Measurements from ENCODE around the gene SGMS1.

The SGMS1 gene

DNA sequence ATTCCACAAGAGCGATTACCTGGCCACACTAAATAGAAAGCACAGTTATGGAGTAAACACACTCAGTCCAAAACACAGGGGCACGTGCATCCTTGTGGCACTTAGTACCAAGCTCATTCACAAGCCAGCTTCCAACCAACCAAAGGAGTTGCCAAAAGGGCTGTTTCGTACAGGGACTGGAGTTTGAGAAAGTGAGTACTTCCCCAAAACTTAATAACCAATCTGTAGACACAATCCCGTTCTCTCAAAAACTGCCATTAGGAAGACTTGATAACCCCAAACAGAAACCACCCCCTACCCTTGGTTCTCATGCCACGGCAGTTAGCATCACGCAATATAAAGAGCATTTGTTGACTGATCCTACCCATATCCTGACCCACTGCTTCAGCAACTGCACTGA, 206.3 kb downstream of the SGMS1 start:
- H3K79me1 ChIP-seq (replicated peaks; ENCODE audit: low read length, poor library complexity, severe bottlenecking), result peaks cover 21% of the 10 kb centered on the region

DNA sequence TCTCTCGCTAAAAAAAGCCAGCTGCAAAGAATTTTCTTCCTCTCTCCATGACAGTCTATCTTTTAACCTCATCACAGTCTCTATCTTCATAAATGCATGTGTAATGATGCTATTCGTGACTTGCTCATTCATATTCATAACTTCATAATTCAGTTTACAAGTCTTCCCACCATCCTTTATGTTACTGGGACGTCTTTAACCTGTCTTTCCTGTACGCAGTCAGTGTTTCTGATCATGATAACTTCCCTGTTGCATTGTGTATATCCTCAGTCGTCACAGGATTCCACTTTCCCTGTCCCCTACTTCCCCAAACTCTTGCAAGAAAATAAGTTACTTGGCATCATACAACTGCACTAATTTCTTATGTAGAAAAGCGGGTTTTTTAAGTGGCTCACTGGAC, 206.9 kb downstream of the SGMS1 start:
- Histone ChIP-seq H3K79me1 (replicated peaks; ENCODE audit: low read length, poor library complexity, severe bottlenecking) (peaks cover 24% of the 10 kb centered on the region), H3K36me3 (ENCODE audit: control insufficient read depth in 1 of 2, insufficient read depth in 2 of 2, low read depth in 1 of 2, low read length in 2 of 2) (no peaks in the 10 kb centered on the region), H3K4me2 (ENCODE audit: low read length, poor library complexity, severe bottlenecking) (no peak overlapping the region), H3K9me3 (ENCODE audit: control insufficient read depth, low read length) (no peaks in the 10 kb centered on the region), H3K9ac (ENCODE audit: low read length) (peak overlapping the region; percentile 94), H3K23ac (ENCODE audit: low read length in 2 of 2) (no peak overlapping the region), H4K91ac (ENCODE audit: low read length) (no peak overlapping the region), H2AK5ac (ENCODE audit: low read length, severe bottlenecking) (no peak overlapping the region), H3K4me1 (ENCODE audit: control insufficient read depth, insufficient read depth, low read depth, low read length) (peaks cover under 1% of the 10 kb centered on the region), H3K4me3 (ENCODE audit: insufficient read depth in 1 of 2, low read depth in 1 of 2, low read length in 2 of 2) (peak overlapping the region in 1 of 2 experiments; percentile 95), H3K27me3 (ENCODE audit: control insufficient read depth in 1 of 2, insufficient read depth in 1 of 2, low read length in 2 of 2) (no peaks in the 10 kb centered on the region), H3K18ac (ENCODE audit: low read depth in 1 of 2, low read length in 2 of 2) (no peak overlapping the region), H3K27ac (ENCODE audit: low read length, poor library complexity, severe bottlenecking) (no peak overlapping the region), H2BK120ac (ENCODE audit: low read depth, low read length) (no peak overlapping the region), H3K14ac (ENCODE audit: low read length in 2 of 2) (no peak overlapping the region), H2BK12ac (ENCODE audit: low read length in 2 of 2) (no peak overlapping the region), H2AFZ (ENCODE audit: low read depth, low read length) (no peak overlapping the region), H3K4ac (ENCODE audit: low read depth in 1 of 2, low read length in 2 of 2) (no peak overlapping the region), H2BK15ac (ENCODE audit: low read depth, poor library complexity, severe bottlenecking) (no peak overlapping the region), H4K8ac (ENCODE audit: low read length) (no peak overlapping the region), H2BK5ac (ENCODE audit: low read depth, low read length, poor library complexity, severe bottlenecking) (no peak overlapping the region)
- 91% methylated on average over 5 of the region's 6 CpGs for WGBS
- DNase-seq, result no peak

More for the DNA sequence above, 206.3 kb downstream of the SGMS1 start:
- Histone ChIP-seq H3K36me3 (ENCODE audit: control insufficient read depth in 1 of 2, insufficient read depth in 2 of 2, low read depth in 1 of 2, low read length in 2 of 2) (no peaks in the 10 kb centered on the region), H2BK5ac (ENCODE audit: low read depth, low read length, poor library complexity, severe bottlenecking) (no peak overlapping the region), H3K27ac (ENCODE audit: low read length, poor library complexity, severe bottlenecking) (no peak overlapping the region), H3K4me1 (ENCODE audit: control insufficient read depth, insufficient read depth, low read depth, low read length) (no peaks in the 10 kb centered on the region), H2BK120ac (ENCODE audit: low read depth, low read length) (no peak overlapping the region), H2BK12ac (ENCODE audit: low read length in 2 of 2) (no peak overlapping the region), H2BK15ac (ENCODE audit: low read depth, poor library complexity, severe bottlenecking) (no peak overlapping the region), H3K9me3 (ENCODE audit: control insufficient read depth, low read length) (no peaks in the 10 kb centered on the region), H3K4me3 (ENCODE audit: insufficient read depth in 1 of 2, low read depth in 1 of 2, low read length in 2 of 2) (peak overlapping the region; percentile 74 to 95), H3K14ac (ENCODE audit: low read length in 2 of 2) (no peak overlapping the region), H2AK5ac (ENCODE audit: low read length, severe bottlenecking) (no peak overlapping the region), H3K27me3 (ENCODE audit: control insufficient read depth in 1 of 2, insufficient read depth in 1 of 2, low read length in 2 of 2) (no peaks in the 10 kb centered on the region), H3K9ac (ENCODE audit: low read length) (peak overlapping the region; percentile 94), H3K4ac (ENCODE audit: low read depth in 1 of 2, low read length in 2 of 2) (no peak overlapping the region), H4K91ac (ENCODE audit: low read length) (no peak overlapping the region), H3K18ac (ENCODE audit: low read depth in 1 of 2, low read length in 2 of 2) (no peak overlapping the region), H3K4me2 (ENCODE audit: low read length, poor library complexity, severe bottlenecking) (peak overlapping the region; percentile 89), H3K23ac (ENCODE audit: low read length in 2 of 2) (no peak overlapping the region), H4K8ac (ENCODE audit: low read length) (no peak overlapping the region), H2AFZ (ENCODE audit: low read depth, low read length) (no peak overlapping the region)
- WGBS, result 41% methylated on average over 6 of the region's 6 CpGs
- DNase-seq, result no peak

DNA sequence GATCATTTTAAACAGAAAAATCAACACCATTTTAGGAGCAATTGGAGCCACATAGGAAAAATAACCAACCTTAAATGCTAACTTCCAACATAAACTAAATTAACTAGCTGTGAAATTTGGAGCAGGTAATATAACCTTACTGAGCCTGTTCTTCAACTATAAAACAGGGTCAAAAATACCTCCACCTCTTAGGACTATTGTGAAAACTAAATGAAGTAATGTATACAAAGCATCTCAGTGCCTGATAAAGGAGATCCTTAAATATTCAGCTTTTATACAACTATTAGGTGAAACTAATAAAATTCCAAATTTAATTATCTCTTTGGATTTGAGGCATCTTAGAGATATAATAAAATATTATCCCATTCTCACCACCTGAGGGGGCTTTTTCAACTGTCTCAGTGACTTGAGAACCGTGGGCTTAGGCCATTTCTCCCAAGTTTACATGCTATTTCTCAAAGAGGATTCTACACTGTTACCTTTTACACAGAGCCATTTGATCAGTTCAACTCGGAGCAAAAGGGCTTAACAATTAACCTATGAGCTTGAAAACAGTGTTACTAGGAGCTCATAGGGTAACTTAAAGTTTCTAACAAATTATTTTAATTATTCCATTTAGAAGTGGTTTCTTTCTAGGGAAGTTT, 207.5 kb downstream of the SGMS1 start:
- Histone ChIP-seq H3K23ac (ENCODE audit: low read length in 2 of 2) (no peak overlapping the region), H4K8ac (ENCODE audit: low read length) (no peak overlapping the region), H3K4me3 (ENCODE audit: insufficient read depth in 1 of 2, low read depth in 1 of 2, low read length in 2 of 2) (peak overlapping the region in 1 of 2 experiments; percentile 95), H2BK12ac (ENCODE audit: low read length in 2 of 2) (no peak overlapping the region), H3K27ac (ENCODE audit: low read length, poor library complexity, severe bottlenecking) (no peak overlapping the region), H3K36me3 (ENCODE audit: control insufficient read depth in 1 of 2, insufficient read depth in 2 of 2, low read depth in 1 of 2, low read length in 2 of 2) (no peaks in the 10 kb centered on the region), H3K27me3 (ENCODE audit: control insufficient read depth in 1 of 2, insufficient read depth in 1 of 2, low read length in 2 of 2) (no peaks in the 10 kb centered on the region), H3K9ac (ENCODE audit: low read length) (peak overlapping the region; percentile 94), H2AFZ (ENCODE audit: low read depth, low read length) (no peak overlapping the region), H2BK5ac (ENCODE audit: low read depth, low read length, poor library complexity, severe bottlenecking) (no peak overlapping the region), H3K4me1 (ENCODE audit: control insufficient read depth, insufficient read depth, low read depth, low read length) (peaks cover 1% of the 10 kb centered on the region), H2AK5ac (ENCODE audit: low read length, severe bottlenecking) (no peak overlapping the region), H3K79me1 (replicated peaks; ENCODE audit: low read length, poor library complexity, severe bottlenecking) (peaks cover 28% of the 10 kb centered on the region), H2BK15ac (ENCODE audit: low read depth, poor library complexity, severe bottlenecking) (no peak overlapping the region), H3K4ac (ENCODE audit: low read depth in 1 of 2, low read length in 2 of 2) (no peak overlapping the region), H4K91ac (ENCODE audit: low read length) (no peak overlapping the region), H3K4me2 (ENCODE audit: low read length, poor library complexity, severe bottlenecking) (no peak overlapping the region), H3K18ac (ENCODE audit: low read depth in 1 of 2, low read length in 2 of 2) (no peak overlapping the region), H3K14ac (ENCODE audit: low read length in 2 of 2) (no peak overlapping the region), H3K9me3 (ENCODE audit: control insufficient read depth, low read length) (no peaks in the 10 kb centered on the region), H2BK120ac (ENCODE audit: low read depth, low read length) (no peak overlapping the region)
- WGBS, result 81% methylated on average over 1 of the region's 2 CpGs
- no peak for DNase-seq

DNA sequence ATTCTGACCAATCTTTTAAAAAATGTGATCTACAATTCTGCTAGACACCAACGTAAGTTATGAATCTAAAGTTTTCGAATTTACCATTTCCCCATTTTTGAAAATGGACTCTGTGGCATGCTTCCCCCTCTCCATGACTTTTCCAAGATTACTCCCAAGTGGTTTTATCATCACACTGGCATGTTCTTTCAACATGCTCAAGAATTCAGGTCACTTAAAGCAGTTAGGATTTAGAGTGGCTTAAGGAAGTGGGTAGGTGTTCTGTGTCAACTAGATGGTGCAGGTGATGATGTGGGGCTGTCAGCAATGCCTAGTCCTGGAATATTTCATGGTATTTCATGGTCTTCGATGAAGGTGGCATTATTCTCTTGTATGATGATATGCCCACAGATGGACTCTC, 208.5 kb downstream of the SGMS1 start:
- Histone ChIP-seq H3K14ac (ENCODE audit: low read length in 2 of 2) (no peak overlapping the region), H4K8ac (ENCODE audit: low read length) (no peak overlapping the region), H3K4me1 (ENCODE audit: control insufficient read depth, insufficient read depth, low read depth, low read length) (peaks cover 4% of the 10 kb centered on the region), H3K4ac (ENCODE audit: low read depth in 1 of 2, low read length in 2 of 2) (no peak overlapping the region), H3K36me3 (ENCODE audit: control insufficient read depth in 1 of 2, insufficient read depth in 2 of 2, low read depth in 1 of 2, low read length in 2 of 2) (no peaks in the 10 kb centered on the region), H3K4me3 (ENCODE audit: insufficient read depth in 1 of 2, low read depth in 1 of 2, low read length in 2 of 2) (no peak overlapping the region), H2BK12ac (ENCODE audit: low read length in 2 of 2) (no peak overlapping the region), H3K23ac (ENCODE audit: low read length in 2 of 2) (peak overlapping the region in 1 of 2 experiments; percentile 59), H3K9ac (ENCODE audit: low read length) (no peak overlapping the region), H3K9me3 (ENCODE audit: control insufficient read depth, low read length) (no peaks in the 10 kb centered on the region), H3K18ac (ENCODE audit: low read depth in 1 of 2, low read length in 2 of 2) (no peak overlapping the region), H2BK120ac (ENCODE audit: low read depth, low read length) (no peak overlapping the region), H3K4me2 (ENCODE audit: low read length, poor library complexity, severe bottlenecking) (no peak overlapping the region), H3K79me1 (replicated peaks; ENCODE audit: low read length, poor library complexity, severe bottlenecking) (peaks cover 27% of the 10 kb centered on the region), H2BK15ac (ENCODE audit: low read depth, poor library complexity, severe bottlenecking) (no peak overlapping the region), H2AK5ac (ENCODE audit: low read length, severe bottlenecking) (no peak overlapping the region), H2BK5ac (ENCODE audit: low read depth, low read length, poor library complexity, severe bottlenecking) (no peak overlapping the region), H3K27ac (ENCODE audit: low read length, poor library complexity, severe bottlenecking) (no peak overlapping the region), H2AFZ (ENCODE audit: low read depth, low read length) (no peak overlapping the region), H4K91ac (ENCODE audit: low read length) (no peak overlapping the region), H3K27me3 (ENCODE audit: control insufficient read depth in 1 of 2, insufficient read depth in 1 of 2, low read length in 2 of 2) (no peaks in the 10 kb centered on the region)
- WGBS, result 100% methylated on average over 3 of the region's 3 CpGs
- DNase-seq, result no peak
